GM23338 (cell line): Measurements from ENCODE around the gene RNF2. TPM values are rescaled to one million over a fixed set of nuclear protein-coding genes. Genes with fewer than 3 reads are reported as not detected.

ENCODE experiments used
- ATAC-seq: fragments of 200-7000 bp; cut with Tn5 transposase; 3 replicates; pipeline ENCODE4 v1.9.1; 2020
- DNase-seq: peaks from one replicate; pipeline ENCODE4 v3.0.0-alpha.2; 2015; ENCODE audit warnings: low spot score
- H2AFZ ChIP-seq: fragments of 200-600 bp; sonication (generic); 2 replicates; pipeline ENCODE4 v1.8.0; 2016; ENCODE audit warnings: antibody characterized with exemption, mild to moderate bottlenecking, moderate library complexity
- H3F3A ChIP-seq: fragments of 200-600 bp; sonication (generic); replicated peaks from 2 replicates; pipeline ENCODE4 v1.8.0; 2017; ENCODE audit warnings: antibody characterized with exemption, mixed run types, low read depth
- H3K27ac ChIP-seq: fragments of 200-600 bp; sonication (generic); 2 replicates; pipeline ENCODE4 v1.6.1; 2016; ENCODE audit warnings: low read depth
- H3K27me3 ChIP-seq: fragments of 200-600 bp; sonication (generic); 2 replicates; pipeline ENCODE4 v1.8.0; 2016; ENCODE audit warnings: mild to moderate bottlenecking, mixed run types, moderate library complexity; ENCODE audit not compliant: insufficient read depth
- H3K36me3 ChIP-seq: fragments of 200-600 bp; sonication (generic); 2 replicates; pipeline ENCODE4 v1.8.0; 2016; ENCODE audit warnings: mild to moderate bottlenecking; ENCODE audit not compliant: insufficient read depth
- H3K4me1 ChIP-seq: fragments of 200-600 bp; sonication (generic); 2 replicates; pipeline ENCODE4 v1.8.0; 2016; ENCODE audit warnings: mild to moderate bottlenecking, moderate library complexity; ENCODE audit not compliant: insufficient read depth
- H3K4me2 ChIP-seq: fragments of 200-600 bp; sonication (generic); 2 replicates; pipeline ENCODE4 v1.7.1; 2017; ENCODE audit warnings: mixed run types
- H3K4me3 ChIP-seq: fragments of 200-600 bp; sonication (generic); 2 replicates; pipeline ENCODE4 v1.6.1; 2016; ENCODE audit warnings: mixed run types
- H3K79me2 ChIP-seq: fragments of 200-600 bp; sonication (generic); replicated peaks from 2 replicates; pipeline ENCODE4 v1.8.0; 2017; ENCODE audit warnings: mild to moderate bottlenecking; ENCODE audit not compliant: insufficient read depth
- H3K9me2 ChIP-seq: fragments of 200-600 bp; sonication (generic); 2 replicates; pipeline ENCODE4 v1.8.0; 2017; ENCODE audit not compliant: insufficient read depth
- H4K20me1 ChIP-seq: fragments of 200-600 bp; sonication (generic); replicated peaks from 2 replicates; pipeline ENCODE4 v1.8.0; 2017; ENCODE audit warnings: mild to moderate bottlenecking; ENCODE audit not compliant: insufficient read depth
- H3K27ac Mint-ChIP-seq: 2 replicates; pipeline ENCODE4 v1.8.0; 2020; ENCODE audit warnings: inconsistent platforms, mild to moderate bottlenecking, moderate library complexity, mixed read lengths
- H3K27me3 Mint-ChIP-seq: 3 replicates; pipeline ENCODE4 v1.8.0; 2022; ENCODE audit warnings: low read depth, mild to moderate bottlenecking, moderate library complexity, mixed read lengths, inconsistent platforms; ENCODE audit not compliant: insufficient read depth, poor library complexity
- H3K36me3 Mint-ChIP-seq: 3 replicates; pipeline ENCODE4 v1.8.0; 2021; ENCODE audit warnings: low read depth, mild to moderate bottlenecking, inconsistent platforms, moderate library complexity, mixed read lengths
- H3K4me1 Mint-ChIP-seq: 3 replicates; pipeline ENCODE4 v1.8.0; 2020; ENCODE audit warnings: mild to moderate bottlenecking, inconsistent platforms, mixed read lengths
- H3K4me3 Mint-ChIP-seq: 3 replicates; pipeline ENCODE4 v1.8.0; 2021; ENCODE audit warnings: moderate library complexity, mild to moderate bottlenecking, inconsistent platforms, mixed read lengths
- H3K9me3 Mint-ChIP-seq: 3 replicates; pipeline ENCODE4 v1.8.0; 2020; ENCODE audit warnings: moderate library complexity, mild to moderate bottlenecking, inconsistent platforms, mixed read lengths
- CREB1 ChIP-seq: fragments of 250-450 bp; sonication (Bioruptor Pico); IDR thresholded peaks from 2 replicates; pipeline ENCODE4 v1.5.0; 2020; ENCODE audit warnings: low read depth, mild to moderate bottlenecking, moderate library complexity
- ETS1 ChIP-seq: IDR thresholded peaks from 2 replicates; pipeline ENCODE4 v1.6.1; 2016; ENCODE audit warnings: antibody characterized with exemption
- EZH2phosphoT487 ChIP-seq: fragments of 200-600 bp; sonication (generic); IDR thresholded peaks from one replicate; pipeline ENCODE4 v1.8.1; 2018; ENCODE audit warnings: antibody characterized with exemption; ENCODE audit not compliant: unreplicated experiment
- NANOG ChIP-seq: IDR thresholded peaks from 2 replicates; pipeline ENCODE4 v1.6.1; 2016; ENCODE audit warnings: antibody characterized with exemption, borderline replicate concordance
- POLR2AphosphoS5 ChIP-seq: IDR thresholded peaks from 2 replicates; pipeline ENCODE4 v1.6.1; 2016; ENCODE audit warnings: antibody characterized with exemption, low read depth
- STAT1 ChIP-seq: IDR thresholded peaks from one replicate; pipeline ENCODE4 v1.6.1; 2016; ENCODE audit warnings: antibody characterized with exemption; ENCODE audit not compliant: unreplicated experiment
- ZNF331 ChIP-seq: fragments of 250-450 bp; sonication (Bioruptor Pico); IDR thresholded peaks from 2 replicates; pipeline ENCODE4 v1.5.0; 2020; ENCODE audit warnings: low read depth, mild to moderate bottlenecking, moderate library complexity
- ZNF462 ChIP-seq: fragments of 250-450 bp; sonication (Bioruptor Pico); IDR thresholded peaks from 2 replicates; pipeline ENCODE4 v1.5.0; 2020; ENCODE audit warnings: mild to moderate bottlenecking, moderate library complexity
- polyA plus RNA-seq: library from polyadenylated mRNA; unstranded; fragments of >200 nt; fragmentation: Nextera tagmentation; extraction: Ambion mirVana; gene quantifications from 2 replicates; pipeline ENCODE4 v1.2.1, GENCODE V29; 2016
- total RNA-seq: library from RNA; depleted of rRNA; stranded (reverse); fragments of >200 nt; shearing (Covaris generic); gene quantifications from 2 replicates; pipeline ENCODE4 v1.2.3, GENCODE V29; 2014

RNF2 gene
- total and polyA plus RNA-seq, 2 experiments from 2014 or later: 33.3 to 51.4 TPM

GRCh38 chr1:185068341-185068740, 23.0 kb downstream of the RNF2 start:
- Histone ChIP-seq H3K4me2 (no peak overlapping the region), H2AFZ (no peak overlapping the region), H3K9me2 (no peaks in the 10 kb centered on the region), H3K79me2 (peaks cover 100% of the 10 kb centered on the region), H3F3A (no peaks in the 10 kb centered on the region), H3K4me3 (no peak overlapping the region), H3K27ac (no peak overlapping the region), H3K27me3 (no peaks in the 10 kb centered on the region), H3K36me3 (no peaks in the 10 kb centered on the region), H4K20me1 (0 out of 2 replicates have a peak, but pooled peaks cover 4% of the 10 kb centered on the region), H3K4me1 (peaks cover 43% of the 10 kb centered on the region)
- Mint-ChIP-seq H3K9me3 (peaks cover 2% of the 10 kb centered on the region; the same call in 1 of the 3 replicates), H3K36me3 (peaks cover 34% of the 10 kb centered on the region), H3K27ac (peak overlapping the region; percentile 2; the same call in 1 of the 2 replicates), H3K4me3 (no peak overlapping the region), H3K4me1 (peaks cover 47% of the 10 kb centered on the region), H3K27me3 (no peaks in the 10 kb centered on the region)
- ATAC-seq (no peak), DNase-seq (no peak)
- TF ChIP-seq POLR2AphosphoS5 (no peak), EZH2phosphoT487 (no peak), STAT1 (no peak), ZNF462 (CRISPR knock-in tag) (no peak), NANOG (no peak), CREB1 (CRISPR knock-in tag) (no peak), ZNF331 (no peak), ETS1 (no peak)
